ENCODE results near the gene CC2D1A. TPM values are rescaled to one million over a fixed set of nuclear protein-coding genes. Genes with fewer than 3 reads are reported as not detected.

Gene CC2D1A
- total RNA-seq, 1 donor, result 16.6 TPM

GRCh38 chr19:13906521-13906904, 512 bp downstream of the CC2D1A start:
- TF ChIP-seq CTCF (IDR thresholded peaks at IDR 0.05; ENCODE audit: insufficient read depth, low read length), result no peak
- DNase-seq (ENCODE audit: low read depth), result no peak
- H3K4me3 ChIP-seq (ENCODE audit: low read depth, low read length), result peak overlapping the region; percentile 95

DNA sequence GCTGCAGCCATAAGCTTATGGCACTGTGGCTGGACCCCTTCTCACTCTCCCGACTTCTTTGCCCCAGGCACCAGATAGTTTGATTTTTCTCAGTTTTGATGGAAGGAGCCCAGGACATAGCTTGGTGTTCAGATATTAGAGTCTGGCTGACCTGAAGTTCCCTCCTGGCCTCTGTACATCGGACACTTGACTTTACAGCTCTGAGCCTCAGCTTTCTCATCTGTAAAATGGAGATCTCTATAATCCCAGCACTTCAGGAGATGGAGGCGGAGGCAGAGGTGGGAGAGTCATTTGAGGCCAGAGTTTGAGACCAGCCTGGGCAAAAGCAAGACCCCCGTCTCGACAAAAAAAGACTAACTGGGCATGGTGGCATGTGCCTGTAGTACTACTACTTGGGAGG, 909 bp downstream of the CC2D1A start:
- no peak for DNase-seq (ENCODE audit: low read depth)
- TF ChIP-seq CTCF (IDR thresholded peaks at IDR 0.05; ENCODE audit: insufficient read depth, low read length), result no peak
- H3K4me3 ChIP-seq (ENCODE audit: low read depth, low read length), result peak overlapping the region; percentile 95

DNA sequence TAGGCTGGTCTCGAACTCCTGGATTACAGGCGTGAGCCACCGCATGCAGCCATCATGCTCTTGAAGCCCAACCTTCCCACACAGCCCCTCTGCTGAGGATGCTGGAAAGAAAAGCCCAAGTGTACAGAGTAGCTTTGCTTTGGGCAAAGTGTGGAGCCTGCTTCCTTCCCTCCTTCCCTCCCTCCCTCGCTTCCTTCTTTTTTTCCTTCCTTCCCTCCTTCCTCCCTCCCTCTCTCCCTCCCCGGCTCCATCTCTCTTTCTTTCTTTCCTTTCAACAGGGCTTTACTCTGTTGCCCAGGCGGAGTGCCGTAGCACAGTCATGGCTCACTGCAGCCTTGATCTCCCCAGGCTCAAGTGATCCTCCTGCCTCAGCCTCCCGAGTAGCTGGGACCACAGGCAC, 2.7 kb downstream of the CC2D1A start:
- no peak for DNase-seq (ENCODE audit: low read depth)
- no peak for TF ChIP-seq CTCF (IDR thresholded peaks at IDR 0.05; ENCODE audit: insufficient read depth, low read length)
- no peak overlapping the region for H3K4me3 ChIP-seq (ENCODE audit: low read depth, low read length)

- no peak overlapping the region for H3K4me3 ChIP-seq (ENCODE audit: low read depth, low read length)
- TF ChIP-seq CTCF (IDR thresholded peaks at IDR 0.05; ENCODE audit: insufficient read depth, low read length), result no peak
- DNase-seq (ENCODE audit: low read depth), result no peak
Measured at GRCh38 chr19:13909430-13909829, 3.4 kb downstream of the CC2D1A start.

DNA sequence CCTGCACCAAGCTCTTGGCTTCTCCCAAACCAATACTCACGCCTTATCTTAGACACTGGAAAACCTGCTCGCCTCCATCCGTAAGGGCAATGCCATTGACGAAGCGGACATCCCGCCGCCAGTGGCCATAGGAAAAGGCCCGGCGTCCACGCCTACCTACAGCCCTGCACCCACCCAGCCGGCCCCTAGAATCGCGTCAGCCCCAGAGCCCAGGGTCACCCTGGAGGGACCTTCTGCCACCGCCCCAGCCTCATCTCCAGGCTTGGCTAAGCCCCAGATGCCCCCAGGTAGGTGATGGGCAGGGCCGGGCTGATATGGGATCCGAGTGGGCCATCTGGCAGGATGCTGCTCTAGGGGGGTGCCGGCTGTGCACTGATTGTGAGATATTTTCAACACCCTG, 7.4 kb downstream of the CC2D1A start:
- no peak for DNase-seq (ENCODE audit: low read depth)
- no peak overlapping the region for H3K4me3 ChIP-seq (ENCODE audit: low read depth, low read length)
- TF ChIP-seq CTCF (IDR thresholded peaks at IDR 0.05; ENCODE audit: insufficient read depth, low read length), result no peak

GRCh38 chr19:13914777-13915176, 8.8 kb downstream of the CC2D1A start:
- no peak overlapping the region for H3K4me3 ChIP-seq (ENCODE audit: low read depth, low read length)
- TF ChIP-seq CTCF (IDR thresholded peaks at IDR 0.05; ENCODE audit: insufficient read depth, low read length), result no peak
- no peak for DNase-seq (ENCODE audit: low read depth)

GRCh38 chr19:13917888-13918406, 11.9 kb downstream of the CC2D1A start:
- no peak for DNase-seq (ENCODE audit: low read depth)
- TF ChIP-seq CTCF (IDR thresholded peaks at IDR 0.05; ENCODE audit: insufficient read depth, low read length), result no peak
- H3K4me3 ChIP-seq (ENCODE audit: low read depth, low read length), result no peak overlapping the region
